ENCODE data around the gene DNAH7. TPM values are rescaled to one million over a fixed set of nuclear protein-coding genes. Genes with fewer than 3 reads are reported as not detected.

DNAH7 gene
- total and polyA plus RNA-seq, 2 experiments from 2014 or later = 0.35 to 1.1 TPM

- no peak for TF ChIP-seq ZNF462 (CRISPR knock-in tag; IDR thresholded peaks at IDR 0.05)
- no peak for TF ChIP-seq NANOG (IDR thresholded peaks at IDR 0.05; ENCODE audit: borderline replicate concordance)
- no peak for TF ChIP-seq EZH2phosphoT487 (IDR thresholded peaks at IDR 0.05; ENCODE audit: unreplicated experiment)
- no peak for TF ChIP-seq ZNF331 (CRISPR knock-in tag; IDR thresholded peaks at IDR 0.05; ENCODE audit: low read depth)
- no peak for TF ChIP-seq ZNF114 (CRISPR knock-in tag; IDR thresholded peaks at IDR 0.05)
Observed at GRCh38 chr2:195820867-195821565, 247.6 kb downstream of the DNAH7 start (continued).

GRCh38 chr2:195820373-195820772 is 248.3 kb downstream of the DNAH7 start:
- H3K79me2 ChIP-seq (replicated peaks; ENCODE audit: insufficient read depth) = no peaks in the 10 kb centered on the region
- H3K27me3 Mint-ChIP-seq (ENCODE audit: insufficient read depth, low read depth, poor library complexity) = no peaks in the 10 kb centered on the region
- no peak overlapping the region for H3K4me3 Mint-ChIP-seq
- H3F3A ChIP-seq (replicated peaks; ENCODE audit: low read depth) = no peaks in the 10 kb centered on the region
- DNase-seq (ENCODE audit: low spot score) = no peak
- no peak overlapping the region for H3K4me3 ChIP-seq
- H3K27ac Mint-ChIP-seq = 0 out of 2 replicates have a peak overlapping the region, but pooled peaks have one; percentile 37
- H3K4me1 ChIP-seq (ENCODE audit: insufficient read depth) = 0 out of 2 replicates have a peak, but pooled peaks cover 3% of the 10 kb centered on the region
- H3K27me3 ChIP-seq (ENCODE audit: insufficient read depth) = no peaks in the 10 kb centered on the region
- no peak overlapping the region for H3K4me2 ChIP-seq
- peaks cover 13% of the 10 kb centered on the region; the same call in 2 of the 3 replicates for H3K4me1 Mint-ChIP-seq
- H3K27ac ChIP-seq (ENCODE audit: low read depth) = no peak overlapping the region
- H3K9me2 ChIP-seq (ENCODE audit: insufficient read depth) = no peaks in the 10 kb centered on the region
- H4K20me1 ChIP-seq (replicated peaks; ENCODE audit: insufficient read depth) = no peaks in the 10 kb centered on the region
- no peak for ATAC-seq
- H3K9me3 Mint-ChIP-seq = no peaks in the 10 kb centered on the region
- no peak overlapping the region for H2AFZ ChIP-seq
- no peaks in the 10 kb centered on the region for H3K36me3 ChIP-seq (ENCODE audit: insufficient read depth)
- H3K36me3 Mint-ChIP-seq (ENCODE audit: low read depth) = no peaks in the 10 kb centered on the region
- TF ChIP-seq NANOG (IDR thresholded peaks at IDR 0.05; ENCODE audit: borderline replicate concordance) = no peak
- no peak for TF ChIP-seq POLR2AphosphoS5 (IDR thresholded peaks at IDR 0.05; ENCODE audit: low read depth)
- TF ChIP-seq REST (IDR thresholded peaks at IDR 0.05; ENCODE audit: unreplicated experiment) = no peak
- no peak for TF ChIP-seq EZH2phosphoT487 (IDR thresholded peaks at IDR 0.05; ENCODE audit: unreplicated experiment)
- no peak for TF ChIP-seq JUNB (IDR thresholded peaks at IDR 0.05; ENCODE audit: unreplicated experiment)
- no peak for TF ChIP-seq ZNF331 (CRISPR knock-in tag; IDR thresholded peaks at IDR 0.05; ENCODE audit: low read depth)
- no peak for TF ChIP-seq CTCF (conservative IDR thresholded peaks at IDR 0.05; ENCODE audit: low read depth in 2 of 2)
- no peak for TF ChIP-seq ETS1 (IDR thresholded peaks at IDR 0.05)
